Measurements from ENCODE around the gene TRERF1. TPM values are rescaled to one million over a fixed set of nuclear protein-coding genes. Genes with fewer than 3 reads are reported as not detected.

Gene TRERF1
- total and polyA plus RNA-seq, 2 experiments from 2014 or later = 11.2 to 20.6 TPM

DNA sequence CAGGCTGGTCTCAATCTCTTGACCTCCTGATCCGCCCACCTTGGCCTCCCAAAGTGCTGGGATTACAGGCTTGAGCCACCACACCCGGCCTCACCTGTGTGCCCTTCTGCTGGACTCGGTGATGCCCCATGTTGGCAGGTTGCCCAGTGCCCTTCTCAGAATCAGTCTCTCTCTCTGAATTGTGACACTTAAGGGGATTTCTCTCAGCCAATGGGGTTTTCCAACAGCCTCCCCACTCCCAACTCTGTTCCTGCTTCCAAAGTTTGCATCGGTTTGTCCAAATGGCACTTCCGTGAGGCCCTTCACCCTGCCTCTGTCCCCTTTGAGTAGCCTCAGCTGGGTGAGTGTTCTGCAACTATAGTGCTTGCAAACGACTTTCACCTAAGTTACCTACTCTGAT lies 230.9 kb downstream of the TRERF1 start (continued):
- TF ChIP-seq ZNF462 (CRISPR knock-in tag; IDR thresholded peaks at IDR 0.05) (no peak), CREB1 (CRISPR knock-in tag; IDR thresholded peaks at IDR 0.05; ENCODE audit: low read depth) (no peak), ZNF114 (CRISPR knock-in tag; IDR thresholded peaks at IDR 0.05) (no peak), NANOG (IDR thresholded peaks at IDR 0.05; ENCODE audit: borderline replicate concordance) (no peak)

DNA sequence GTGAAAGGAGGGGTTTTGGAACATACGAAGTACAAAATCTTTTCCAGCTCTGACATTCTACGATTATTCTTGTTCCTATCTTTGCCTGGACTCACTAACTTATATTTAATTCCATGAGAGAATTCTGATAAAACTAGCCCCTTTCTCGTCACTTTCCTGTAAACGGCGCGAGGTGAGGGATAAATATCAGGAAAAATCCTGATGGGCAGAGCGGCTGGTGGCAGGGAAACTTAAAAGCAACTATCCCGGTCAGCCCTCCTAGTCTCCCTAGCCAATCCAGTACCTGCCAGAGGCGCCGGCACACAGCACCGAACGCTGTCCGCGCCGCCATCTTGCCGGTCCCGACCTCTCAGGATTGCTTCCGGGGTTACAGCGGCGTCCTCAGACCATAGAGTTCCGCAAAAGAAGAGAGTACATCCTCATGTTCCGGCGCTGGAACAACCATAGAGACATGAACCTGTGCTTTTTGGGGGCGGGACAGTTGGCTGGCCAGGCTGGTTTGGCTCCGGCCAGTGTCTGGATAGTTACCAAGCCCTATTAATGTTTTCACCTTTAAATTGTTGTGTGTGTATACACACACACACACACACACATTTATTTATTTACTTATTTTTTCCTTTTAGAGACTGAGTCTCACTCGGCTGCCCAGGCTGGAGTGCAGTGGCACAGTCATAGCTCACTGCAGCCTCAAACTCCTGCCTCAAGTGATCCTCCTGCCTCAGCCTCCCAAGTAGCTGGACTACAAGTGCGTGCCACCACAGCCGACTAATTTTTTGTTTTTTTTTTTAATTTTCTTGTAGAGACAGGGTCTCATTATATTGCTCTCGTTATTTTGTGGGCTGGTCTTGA lies 234.0 kb downstream of the TRERF1 start, which contains the start of gene MRPS10:
MRPS10 (minus strand) TSS at position 343 of the 849 bp plus-strand sequence; CDS start at position 331, 12 bp downstream.
- no peaks in the 10 kb centered on the region for H3K9me2 ChIP-seq (ENCODE audit: insufficient read depth)
- H2AFZ ChIP-seq = peak within 1 kb of the TSS; percentile 40; the same call in 1 of the 2 replicates
- Mint-ChIP-seq H3K27ac (peak within 1 kb of the TSS; percentile 96), H3K36me3 (ENCODE audit: low read depth) (peaks cover 7% of the 10 kb centered on the region), H3K27me3 (ENCODE audit: insufficient read depth, low read depth, poor library complexity) (peaks cover 6% of the 10 kb centered on the region), H3K4me1 (peaks cover 8% of the 10 kb centered on the region), H3K9me3 (no peaks in the 10 kb centered on the region), H3K4me3 (peak within 1 kb of the TSS; percentile 93)
- DNase-seq (ENCODE audit: low spot score) = peak; percentile 98
- no peaks in the 10 kb centered on the region; the same call in 1 of the 2 replicates for H3K36me3 ChIP-seq (ENCODE audit: insufficient read depth)
- peak; percentile 98 for ATAC-seq
- H3F3A ChIP-seq (replicated peaks; ENCODE audit: low read depth) = peaks cover 11% of the 10 kb centered on the region; the same call in 1 of the 2 replicates
- peaks cover 5% of the 10 kb centered on the region; the same call in 1 of the 2 replicates for H3K4me1 ChIP-seq (ENCODE audit: insufficient read depth)
- peak within 1 kb of the TSS; percentile 84 for H3K4me2 ChIP-seq
- H4K20me1 ChIP-seq (replicated peaks; ENCODE audit: insufficient read depth) = no peaks in the 10 kb centered on the region
- no peaks in the 10 kb centered on the region for H3K27me3 ChIP-seq (ENCODE audit: insufficient read depth)
- peak within 1 kb of the TSS; percentile 82 for H3K4me3 ChIP-seq
- H3K79me2 ChIP-seq (replicated peaks; ENCODE audit: insufficient read depth) = peaks cover 10% of the 10 kb centered on the region
- H3K27ac ChIP-seq (ENCODE audit: low read depth) = peak within 1 kb of the TSS; percentile 88
- TF ChIP-seq REST (IDR thresholded peaks at IDR 0.05; ENCODE audit: unreplicated experiment) = peak; percentile 36
- no peak for TF ChIP-seq ZNF331 (CRISPR knock-in tag; IDR thresholded peaks at IDR 0.05; ENCODE audit: low read depth)
- TF ChIP-seq ETS1 (IDR thresholded peaks at IDR 0.05) = peak; percentile 92
- peak; percentile 84 for TF ChIP-seq POLR2AphosphoS5 (IDR thresholded peaks at IDR 0.05; ENCODE audit: low read depth)
- no peak for TF ChIP-seq NANOG (IDR thresholded peaks at IDR 0.05; ENCODE audit: borderline replicate concordance)
- TF ChIP-seq CREB1 (CRISPR knock-in tag; IDR thresholded peaks at IDR 0.05; ENCODE audit: low read depth) = peak; percentile 81
- no peak for TF ChIP-seq EZH2 (IDR thresholded peaks at IDR 0.05; ENCODE audit: low read depth, unreplicated experiment)

Data from GM23338 (cell line).